HepG2 (cell line): ENCODE data around the gene SUSD2. TPM values are rescaled to one million over a fixed set of nuclear protein-coding genes. Genes with fewer than 3 reads are reported as not detected.

ENCODE experiments used
- ATAC-seq: fragments of 200-7000 bp; cut with Tn5 transposase; 3 replicates; pipeline ENCODE4 v1.9.1; 2020; ENCODE audit warnings: mild to moderate bottlenecking, moderate library complexity
- BruUV-seq: library from RNA; stranded (reverse); fragments of 400-500 nt; replicated peaks from 2 replicates; lab custom pipeline; 2021; lab: Mats Ljungman, UMichigan
- CTCF ChIA-PET: fragments of 300-600 bp; formaldehyde crosslinking; extraction: SDS; loops from one replicate; lab custom pipeline; 2021; ENCODE audit warnings: low total read pairs, inconsistent platforms, low intra/inter-chr PET ratio; lab: Yijun Ruan, JAX
- POLR2A ChIA-PET: fragments of 350-600 bp; sonication (Branson Sonifier 250); formaldehyde crosslinking; loops from one replicate; lab custom pipeline; 2020; ENCODE audit warnings: antibody characterized with exemption, inconsistent platforms; lab: Yijun Ruan, JAX
- DNase-seq: peaks from one replicate; pipeline ENCODE4 v3.0.0-alpha.2; 2015; ENCODE audit warnings: low spot score
- FAIRE-seq: peaks from 3 replicates; lab custom pipeline; 2011; peaks lifted over from hg19 to GRCh38; lab: Jason Lieb, UNC
- H2AFZ ChIP-seq: one replicate; pipeline ENCODE4 v1.6.1; 2011; ENCODE audit warnings: low read length, inconsistent platforms
- H3K27ac ChIP-seq: fragments of 300-600 bp; 3 replicates; pipeline ENCODE4 v1.8.0; 2011; ENCODE audit warnings: mixed run types, mild to moderate bottlenecking, mixed read lengths, low read length, inconsistent platforms; ENCODE audit not compliant: insufficient read depth; ENCODE audit errors: extremely low read length
- H3K27me3 ChIP-seq, 2 experiments: fragments of 200-600 bp in 1 of 2; 2 replicates in 1 of 2; 3 replicates in 1 of 2; pipeline versions ENCODE4 v1.6.0 to v1.8.0; 2011; ENCODE audit warnings: low read length in 2 of 2, mild to moderate bottlenecking in 2 of 2, moderate library complexity in 2 of 2, inconsistent platforms in 1 of 2; ENCODE audit not compliant: insufficient read depth in 2 of 2, control insufficient read depth in 1 of 2
- H3K36me3 ChIP-seq, 2 experiments: fragments of 200-600 bp in 1 of 2; replicated peaks in 1 of 2; 2 replicates in 1 of 2; 3 replicates in 1 of 2; pipeline versions ENCODE4 v1.5.1 to v1.8.0; 2011; ENCODE audit warnings: low read length in 2 of 2, inconsistent platforms in 1 of 2; ENCODE audit not compliant: insufficient read depth in 2 of 2, control insufficient read depth in 1 of 2
- H3K4me1 ChIP-seq: 2 replicates; pipeline ENCODE4 v1.5.1; 2012; ENCODE audit warnings: low read length, inconsistent platforms; ENCODE audit not compliant: insufficient read depth
- H3K4me2 ChIP-seq: 2 replicates; pipeline ENCODE4 v1.6.0; 2011; ENCODE audit warnings: low read depth, low read length, inconsistent platforms
- H3K4me3 ChIP-seq, 3 experiments: fragments of 200-600 bp in 1 of 3; sonication (generic), shearing (Covaris generic) in 1 of 3; replicated peaks in 1 of 3; 2 replicates each; pipeline ENCODE4 v1.5.1; 2011 to 2016; ENCODE audit warnings: low read length in 3 of 3, inconsistent platforms in 2 of 3, low read depth in 2 of 3, mild to moderate bottlenecking in 2 of 3, control low read depth in 1 of 3, mixed read lengths in 1 of 3; ENCODE audit not compliant: insufficient read depth in 1 of 3
- H3K79me2 ChIP-seq: one replicate; pipeline ENCODE4 v1.6.1; 2011; ENCODE audit warnings: low read length, inconsistent platforms; ENCODE audit not compliant: insufficient read depth
- H3K9ac ChIP-seq: 2 replicates; pipeline ENCODE4 v1.6.0; 2011; ENCODE audit warnings: mild to moderate bottlenecking, low read depth, low read length, inconsistent platforms; ENCODE audit not compliant: insufficient read depth
- H3K9me3 ChIP-seq: 2 replicates; pipeline ENCODE4 v1.5.1; 2012; ENCODE audit warnings: mild to moderate bottlenecking, low read length
- H4K20me1 ChIP-seq: 2 replicates; pipeline ENCODE4 v1.6.0; 2011; ENCODE audit warnings: inconsistent platforms, mild to moderate bottlenecking, low read length, moderate library complexity; ENCODE audit not compliant: insufficient read depth
- CBX5 ChIP-seq: sonication (generic); formaldehyde crosslinking; IDR thresholded peaks from 2 replicates; pipeline ENCODE4 v1.4.0; 2020; ENCODE audit warnings: missing genetic modification reagents, borderline replicate concordance
- KDM5A ChIP-seq: fragments of 200-600 bp; sonication (generic); IDR thresholded peaks from 2 replicates; pipeline ENCODE4 v1.7.0; 2018; ENCODE audit warnings: antibody characterized with exemption, mild to moderate bottlenecking, low read length, borderline replicate concordance
- KLF13 ChIP-seq: sonication (generic); formaldehyde crosslinking; IDR thresholded peaks from 2 replicates; pipeline ENCODE4 v1.4.0; 2020; ENCODE audit warnings: mild to moderate bottlenecking, missing genetic modification reagents
- KLF6 ChIP-seq: IDR thresholded peaks from 2 replicates; pipeline ENCODE4 v1.8.0; 2016; ENCODE audit warnings: missing biosample characterization, missing genetic modification reagents
- POGZ ChIP-seq: sonication (generic); formaldehyde crosslinking; IDR thresholded peaks from 2 replicates; pipeline ENCODE4 v1.4.0; 2020; ENCODE audit warnings: mild to moderate bottlenecking, missing genetic modification reagents
- RCOR2 ChIP-seq: IDR thresholded peaks from 2 replicates; pipeline ENCODE4 v1.6.1; 2016; ENCODE audit warnings: missing biosample characterization, missing genetic modification reagents
- RFX3 ChIP-seq: IDR thresholded peaks from 2 replicates; pipeline ENCODE4 v1.6.1; 2016; ENCODE audit warnings: missing biosample characterization, missing genetic modification reagents
- SRSF4 ChIP-seq: fragments of 200-400 bp; formaldehyde crosslinking; IDR thresholded peaks from one replicate; pipeline ENCODE4 v1.6.1; 2018; ENCODE audit warnings: mild to moderate bottlenecking, low read depth, low read length, moderate library complexity; ENCODE audit not compliant: poor library complexity, severe bottlenecking
- ZC3H4 ChIP-seq: sonication (generic); formaldehyde crosslinking; IDR thresholded peaks from 2 replicates; pipeline ENCODE4 v1.4.0; 2020; ENCODE audit warnings: missing genetic modification reagents, borderline replicate concordance
- ZFAT ChIP-seq: sonication (generic); formaldehyde crosslinking; conservative IDR thresholded peaks from 2 replicates; pipeline ENCODE4 v1.8.1; 2023; ENCODE audit warnings: missing genetic modification reagents, inconsistent platforms
- ZNF230 ChIP-seq: sonication (generic); formaldehyde crosslinking; IDR thresholded peaks from 2 replicates; pipeline ENCODE4 v1.4.0; 2020; ENCODE audit warnings: mild to moderate bottlenecking, missing genetic modification reagents
- ZNF253 ChIP-seq: sonication (generic); formaldehyde crosslinking; IDR thresholded peaks from 2 replicates; pipeline ENCODE4 v1.8.0; 2022; ENCODE audit warnings: mild to moderate bottlenecking, missing genetic modification reagents, borderline replicate concordance
- ZNF333 ChIP-seq: sonication (generic); formaldehyde crosslinking; IDR thresholded peaks from 2 replicates; pipeline ENCODE4 v1.4.0; 2020; ENCODE audit warnings: mild to moderate bottlenecking, missing genetic modification reagents, borderline replicate concordance
- ZNF343 ChIP-seq: sonication (generic); formaldehyde crosslinking; IDR thresholded peaks from 2 replicates; pipeline ENCODE4 v1.4.0; 2020; ENCODE audit warnings: mild to moderate bottlenecking, missing genetic modification reagents
- ZNF460 ChIP-seq: sonication (generic); formaldehyde crosslinking; IDR thresholded peaks from 2 replicates; pipeline ENCODE4 v1.5.1; 2020; ENCODE audit warnings: missing genetic modification reagents, mild to moderate bottlenecking, borderline replicate concordance
- ZNF646 ChIP-seq: sonication (generic); formaldehyde crosslinking; IDR thresholded peaks from 2 replicates; pipeline ENCODE4 v1.9.0; 2021; ENCODE audit warnings: mild to moderate bottlenecking, missing genetic modification reagents
- ZNF83 ChIP-seq: sonication (generic); formaldehyde crosslinking; IDR thresholded peaks from 2 replicates; pipeline ENCODE4 v1.4.0; 2020; ENCODE audit warnings: missing genetic modification reagents, mild to moderate bottlenecking, borderline replicate concordance
- WGBS: methylation state at CpG from one replicate; pipeline ENCODE4 v1.1.6; 2017; ENCODE audit warnings: low lambda C conversion rate; 5-methylcytosine and 5-hydroxymethylcytosine counted together
- in situ Hi-C: cut with HindIII; loops from 2 replicates; pipeline ENCODE4 v1.10.0; 2017; ENCODE audit warnings: low pct_unique_long_range_greater_than_20kb; ENCODE audit not compliant: extremely low pct_ligation_motif_present
- intact Hi-C: fragments of 100-400 bp; cut with micrococcal nuclease; formaldehyde crosslinking; loops from one replicate; pipeline ENCODE4 v1.10.0; 2022; ENCODE audit not compliant: unreplicated experiment
- polyA plus RNA-seq, 8 experiments: library from polyadenylated mRNA; depleted of rRNA in 3 of 8; stranded (reverse) in 7 of 8; unstranded in 1 of 8; fragments of >200 nt; fragmentation: Illumina TruSeq in 4 of 8; extraction: Trizol in 4 of 8; gene quantifications; 2 replicates each; pipeline versions ENCODE4 v1.2.1 to v1.2.3, GENCODE V29; 2011 to 2016; ENCODE audit warnings: low read depth in 4 of 8, missing spikeins in 1 of 8, mixed read lengths in 1 of 8; ENCODE audit not compliant: insufficient read depth in 1 of 8
- total RNA-seq, 5 experiments: library from RNA; depleted of rRNA; stranded (reverse); fragments of >200 nt; fragmentation: Illumina TruSeq; extraction: Trizol; gene quantifications; 2 replicates each; pipeline ENCODE4 v1.2.3, GENCODE V29; 2016; ENCODE audit warnings: low read depth in 1 of 5
- TF ChIP-seq, protein P1 (sequence below): sonication (generic); formaldehyde crosslinking; IDR thresholded peaks from 2 replicates; pipeline ENCODE4 v1.5.1; 2020; ENCODE audit warnings: mild to moderate bottlenecking, moderate library complexity, missing genetic modification reagents

Gene SUSD2
- total and polyA plus RNA-seq, 2 of the 13 experiments (the other 11 are each of a cell fraction or from before 2014, with no cell fraction given) = 2.1 to 11.0 TPM

DNA sequence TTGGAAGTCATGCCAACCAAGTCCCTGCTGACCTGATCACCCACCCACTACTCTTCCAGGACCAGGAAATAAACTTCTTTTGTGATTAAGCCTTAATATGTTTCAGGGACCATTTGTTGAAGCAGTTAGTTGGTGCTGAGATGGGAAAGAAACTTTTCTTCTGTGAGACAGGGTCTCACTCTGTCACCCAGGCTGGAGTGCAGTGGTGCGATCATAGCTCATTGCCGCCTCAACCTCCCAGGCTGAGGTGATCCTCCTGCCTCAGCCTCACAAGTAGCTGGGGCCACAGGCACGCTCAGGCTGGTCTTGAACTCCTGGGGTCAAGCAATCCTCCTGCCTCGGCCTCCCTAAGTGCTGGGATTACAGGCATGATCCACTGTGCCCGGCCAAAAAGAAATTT, 10.6 kb downstream of the SUSD2 start (continued):
- TF ChIP-seq ZNF646 (CRISPR knock-in tag) (no peak), KLF6 (CRISPR knock-in tag) (no peak), ZNF253 (CRISPR knock-in tag) (no peak), ZC3H4 (no peak), ZNF343 (CRISPR knock-in tag) (no peak), ZNF83 (no peak)

- in situ Hi-C loops (no loop called here), intact Hi-C loops (no loop called here)
- ChIA-PET POLR2A (interaction anchor here (0.9 kb wide), 1 partner anchor 355 kb away, joined by 3 read pairs; no protein-coding TSS in a partner anchor), CTCF (no interaction called here)
- H2AFZ ChIP-seq = no peak overlapping the region
- 89% methylated on average over 6 of the region's 6 CpGs for WGBS
- no peak for FAIRE-seq
- H3K9me3 ChIP-seq = no peaks in the 10 kb centered on the region
- no peak overlapping the region for H3K4me2 ChIP-seq
- H3K27me3 ChIP-seq = no peaks in the 10 kb centered on the region
- H4K20me1 ChIP-seq = no peaks in the 10 kb centered on the region
- no peak for ATAC-seq
- DNase-seq = no peak
- no peaks in the 10 kb centered on the region for H3K79me2 ChIP-seq
- H3K27ac ChIP-seq = no peak overlapping the region
- BruUV-seq = no TSS peak
- H3K4me3 ChIP-seq = no peak overlapping the region
- H3K4me1 ChIP-seq = peaks cover 69% of the 10 kb centered on the region
- H3K9ac ChIP-seq = no peak overlapping the region
- H3K36me3 ChIP-seq = no peaks in the 10 kb centered on the region
- TF ChIP-seq ZFAT (CRISPR knock-in tag) (no peak), RFX3 (CRISPR knock-in tag) (no peak), KDM5A (no peak), ZNF460 (CRISPR knock-in tag) (no peak), ZNF333 (CRISPR knock-in tag) (no peak), KLF13 (CRISPR knock-in tag) (no peak), RCOR2 (no peak), POGZ (no peak), ZNF230 (no peak), SRSF4 (no peak), CBX5 (CRISPR knock-in tag) (no peak)
- TF ChIP-seq, protein P1, sequence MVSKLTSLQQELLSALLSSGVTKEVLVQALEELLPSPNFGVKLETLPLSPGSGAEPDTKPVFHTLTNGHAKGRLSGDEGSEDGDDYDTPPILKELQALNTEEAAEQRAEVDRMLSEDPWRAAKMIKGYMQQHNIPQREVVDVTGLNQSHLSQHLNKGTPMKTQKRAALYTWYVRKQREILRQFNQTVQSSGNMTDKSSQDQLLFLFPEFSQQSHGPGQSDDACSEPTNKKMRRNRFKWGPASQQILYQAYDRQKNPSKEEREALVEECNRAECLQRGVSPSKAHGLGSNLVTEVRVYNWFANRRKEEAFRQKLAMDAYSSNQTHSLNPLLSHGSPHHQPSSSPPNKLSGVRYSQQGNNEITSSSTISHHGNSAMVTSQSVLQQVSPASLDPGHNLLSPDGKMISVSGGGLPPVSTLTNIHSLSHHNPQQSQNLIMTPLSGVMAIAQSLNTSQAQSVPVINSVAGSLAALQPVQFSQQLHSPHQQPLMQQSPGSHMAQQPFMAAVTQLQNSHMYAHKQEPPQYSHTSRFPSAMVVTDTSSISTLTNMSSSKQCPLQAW = no peak
Observed at GRCh38 chr22:24198682-24199052, 17.4 kb downstream of the SUSD2 start.
